Stimulated activated effector memory CD8-positive, alpha-beta T cell treated with anti-CD3 and anti-CD28 coated beads, Interleukin-12 subunit alpha, Interleukin-12 subunit beta, amount 100 ng/mL, for 72 hours (primary cell): ENCODE results near the gene GRHPR.

Experiments
- ATAC-seq: fragments of 150-1000 bp; cut with Tn5 transposase; 2 replicates; pipeline ENCODE4 v1.10.0; 2021
- DNase-seq, 2 donors: peaks; one replicate each; pipeline ENCODE4 v3.0.0; 2021 to 2022; ENCODE audit warnings: low spot score in 2 of 2
- H3K27ac Mint-ChIP-seq: one replicate; pipeline ENCODE4 v1.8.0; 2022; ENCODE audit warnings: mild to moderate bottlenecking, mixed read lengths
- H3K36me3 Mint-ChIP-seq: one replicate; pipeline ENCODE4 v1.8.0; 2022; ENCODE audit warnings: mild to moderate bottlenecking, mixed read lengths
- H3K4me1 Mint-ChIP-seq: one replicate; pipeline ENCODE4 v1.8.0; 2022; ENCODE audit warnings: mixed read lengths
- H3K4me3 Mint-ChIP-seq: one replicate; pipeline ENCODE4 v1.8.0; 2022; ENCODE audit warnings: mild to moderate bottlenecking, mixed read lengths
- H3K9me3 Mint-ChIP-seq: one replicate; pipeline ENCODE4 v1.8.0; 2022; ENCODE audit warnings: mixed read lengths

The GRHPR gene

GRCh38 chr9:37410969-37411785 is 11.3 kb upstream of the GRHPR start:
- no peaks in the 10 kb centered on the region for H3K9me3 Mint-ChIP-seq
- peak; percentile 68 for ATAC-seq
- peaks cover 6% of the 10 kb centered on the region for H3K36me3 Mint-ChIP-seq
- peak overlapping the region; percentile 85 for H3K27ac Mint-ChIP-seq
- H3K4me3 Mint-ChIP-seq = peak overlapping the region; percentile 34
- peaks cover 49% of the 10 kb centered on the region for H3K4me1 Mint-ChIP-seq
- DNase-seq = peak in 1 of 2 donors; percentile 76

- ATAC-seq = no peak
- Mint-ChIP-seq H3K27ac (no peak overlapping the region), H3K4me1 (peaks cover 49% of the 10 kb centered on the region), H3K9me3 (no peaks in the 10 kb centered on the region), H3K4me3 (peak overlapping the region; percentile 29), H3K36me3 (peaks cover 6% of the 10 kb centered on the region)
- no peak for DNase-seq
Observed at GRCh38 chr9:37412431-37413151, 9.9 kb upstream of the GRHPR start.

- peaks cover 49% of the 10 kb centered on the region for H3K4me1 Mint-ChIP-seq
- H3K27ac Mint-ChIP-seq = no peak overlapping the region
- H3K36me3 Mint-ChIP-seq = peaks cover 6% of the 10 kb centered on the region
- no peak overlapping the region for H3K4me3 Mint-ChIP-seq
- ATAC-seq = no peak
- no peaks in the 10 kb centered on the region for H3K9me3 Mint-ChIP-seq
- no peak for DNase-seq
Observed at GRCh38 chr9:37413311-37413710, 9.2 kb upstream of the GRHPR start.

GRCh38 chr9:37414503-37414943 is 8.0 kb upstream of the GRHPR start:
- ATAC-seq (no peak), DNase-seq (no peak)
- no peaks in the 10 kb centered on the region for H3K9me3 Mint-ChIP-seq
- peaks cover 41% of the 10 kb centered on the region for H3K4me1 Mint-ChIP-seq
- no peak overlapping the region for H3K4me3 Mint-ChIP-seq
- peaks cover 6% of the 10 kb centered on the region for H3K36me3 Mint-ChIP-seq
- no peak overlapping the region for H3K27ac Mint-ChIP-seq

- Mint-ChIP-seq H3K4me3 (peak overlapping the region; percentile 28), H3K9me3 (no peaks in the 10 kb centered on the region), H3K27ac (peak overlapping the region; percentile 45), H3K4me1 (peaks cover 34% of the 10 kb centered on the region), H3K36me3 (peaks cover 6% of the 10 kb centered on the region)
- ATAC-seq = peak; percentile 77
- peak; percentile 70 to 89 for DNase-seq
Observed at GRCh38 chr9:37415011-37415719, 7.3 kb upstream of the GRHPR start.

- Mint-ChIP-seq H3K36me3 (peaks cover 2% of the 10 kb centered on the region), H3K27ac (no peak overlapping the region)
Observed at GRCh38 chr9:37417252-37417803, 5.2 kb upstream of the GRHPR start.

GRCh38 chr9:37417857-37418618 is 4.5 kb upstream of the GRHPR start:
- no peak for DNase-seq
- no peak for ATAC-seq
- H3K4me1 Mint-ChIP-seq = peaks cover 17% of the 10 kb centered on the region
- no peaks in the 10 kb centered on the region for H3K9me3 Mint-ChIP-seq
- H3K36me3 Mint-ChIP-seq = peaks cover 6% of the 10 kb centered on the region
- H3K27ac Mint-ChIP-seq = no peak overlapping the region
- no peak overlapping the region for H3K4me3 Mint-ChIP-seq

More at GRCh38 chr9:37417252-37417803, 5.2 kb upstream of the GRHPR start:
- no peak for ATAC-seq
- no peak for DNase-seq
- H3K4me3 Mint-ChIP-seq = no peak overlapping the region
- no peaks in the 10 kb centered on the region for H3K9me3 Mint-ChIP-seq
- peaks cover 19% of the 10 kb centered on the region for H3K4me1 Mint-ChIP-seq

- H3K9me3 Mint-ChIP-seq = no peaks in the 10 kb centered on the region
- peaks cover 6% of the 10 kb centered on the region for H3K36me3 Mint-ChIP-seq
- DNase-seq = no peak
- H3K27ac Mint-ChIP-seq = no peak overlapping the region
- H3K4me1 Mint-ChIP-seq = peaks cover 29% of the 10 kb centered on the region
- no peak overlapping the region for H3K4me3 Mint-ChIP-seq
- no peak for ATAC-seq
Observed at GRCh38 chr9:37419204-37419603, 3.3 kb upstream of the GRHPR start.

- H3K9me3 Mint-ChIP-seq = no peaks in the 10 kb centered on the region
- no peak overlapping the region for H3K27ac Mint-ChIP-seq
- ATAC-seq = no peak
- no peak for DNase-seq
- peaks cover 7% of the 10 kb centered on the region for H3K36me3 Mint-ChIP-seq
- no peak overlapping the region for H3K4me3 Mint-ChIP-seq
- H3K4me1 Mint-ChIP-seq = peaks cover 21% of the 10 kb centered on the region
Observed at GRCh38 chr9:37420271-37421215, 2.0 kb upstream of the GRHPR start.

GRCh38 chr9:37421914-37422288 is 595 bp upstream of the GRHPR start:
- DNase-seq (no peak), ATAC-seq (peak; percentile 0)
- H3K27ac Mint-ChIP-seq = peak overlapping the region; percentile 99
- H3K4me1 Mint-ChIP-seq = peaks cover 20% of the 10 kb centered on the region
- H3K36me3 Mint-ChIP-seq = peaks cover 21% of the 10 kb centered on the region
- no peaks in the 10 kb centered on the region for H3K9me3 Mint-ChIP-seq
- peak overlapping the region; percentile 95 for H3K4me3 Mint-ChIP-seq

GRCh38 chr9:37423508-37423907 is 1.0 kb downstream of the GRHPR start:
- no peak for DNase-seq
- no peak for ATAC-seq
- H3K36me3 Mint-ChIP-seq = peaks cover 37% of the 10 kb centered on the region
- H3K9me3 Mint-ChIP-seq = no peaks in the 10 kb centered on the region
- H3K4me3 Mint-ChIP-seq = peak overlapping the region; percentile 95
- peak overlapping the region; percentile 99 for H3K27ac Mint-ChIP-seq
- peaks cover 20% of the 10 kb centered on the region for H3K4me1 Mint-ChIP-seq

- Mint-ChIP-seq H3K36me3 (peaks cover 42% of the 10 kb centered on the region), H3K9me3 (no peaks in the 10 kb centered on the region), H3K4me1 (peaks cover 20% of the 10 kb centered on the region), H3K27ac (no peak overlapping the region), H3K4me3 (peak overlapping the region; percentile 95)
- DNase-seq (no peak), ATAC-seq (no peak)
Observed at GRCh38 chr9:37424204-37424685, 1.7 kb downstream of the GRHPR start.

GRCh38 chr9:37424686-37425297 is 2.3 kb downstream of the GRHPR start:
- ATAC-seq (no peak), DNase-seq (no peak)
- no peak overlapping the region for H3K4me3 Mint-ChIP-seq
- H3K9me3 Mint-ChIP-seq = no peaks in the 10 kb centered on the region
- H3K36me3 Mint-ChIP-seq = peaks cover 42% of the 10 kb centered on the region
- no peak overlapping the region for H3K27ac Mint-ChIP-seq
- peaks cover 20% of the 10 kb centered on the region for H3K4me1 Mint-ChIP-seq
